Endodermal cell (in vitro differentiated cells): ENCODE results near the gene LIPT2. TPM values are rescaled to one million over a fixed set of nuclear protein-coding genes. Genes with fewer than 3 reads are reported as not detected.

Experiments used
- DNase-seq: peaks from one replicate; pipeline ENCODE4 v3.0.0-alpha.2; 2017
- H3K27ac ChIP-seq: 2 replicates; pipeline ENCODE4 v1.5.1; 2013; ENCODE audit warnings: mild to moderate bottlenecking, low read depth, low read length, moderate library complexity
- H3K27me3 ChIP-seq: 2 replicates; pipeline ENCODE4 v1.6.1; 2013; ENCODE audit warnings: mild to moderate bottlenecking, low read length, moderate library complexity; ENCODE audit not compliant: insufficient read depth, control insufficient read depth, poor library complexity, severe bottlenecking
- H3K36me3 ChIP-seq: 2 replicates; pipeline ENCODE4 v1.7.0; 2013; ENCODE audit warnings: mild to moderate bottlenecking, low read length, moderate library complexity; ENCODE audit not compliant: control insufficient read depth, insufficient read depth
- H3K4me1 ChIP-seq: one replicate; pipeline ENCODE4 v1.7.0; 2013; ENCODE audit warnings: low read length; ENCODE audit not compliant: control insufficient read depth, insufficient read depth
- H3K4me3 ChIP-seq: 2 replicates; pipeline ENCODE4 v1.5.1; 2013; ENCODE audit warnings: mild to moderate bottlenecking, low read length, moderate library complexity
- H3K9ac ChIP-seq: 2 replicates; pipeline ENCODE4 v1.6.1; 2013; ENCODE audit warnings: mild to moderate bottlenecking, low read length, moderate library complexity; ENCODE audit not compliant: poor library complexity, severe bottlenecking; ENCODE audit errors: extremely low read depth
- H3K9me3 ChIP-seq: 2 replicates; pipeline ENCODE4 v1.6.1; 2013; ENCODE audit warnings: mild to moderate bottlenecking, low read length, moderate library complexity; ENCODE audit not compliant: control insufficient read depth
- H3K27ac Mint-ChIP-seq: 2 replicates; pipeline ENCODE4 v1.8.0; 2020; ENCODE audit warnings: mixed read lengths
- H3K27me3 Mint-ChIP-seq: 2 replicates; pipeline ENCODE4 v1.8.0; 2021; ENCODE audit warnings: mild to moderate bottlenecking, mixed read lengths; ENCODE audit not compliant: insufficient read depth
- H3K36me3 Mint-ChIP-seq: 2 replicates; pipeline ENCODE4 v1.8.0; 2020; ENCODE audit warnings: low read depth, mixed read lengths
- H3K4me1 Mint-ChIP-seq: 2 replicates; pipeline ENCODE4 v1.8.0; 2020; ENCODE audit warnings: mixed read lengths
- H3K4me3 Mint-ChIP-seq: 2 replicates; pipeline ENCODE4 v1.8.0; 2020; ENCODE audit warnings: mild to moderate bottlenecking, moderate library complexity, mixed read lengths
- H3K9me3 Mint-ChIP-seq: 2 replicates; pipeline ENCODE4 v1.8.0; 2020; ENCODE audit warnings: mild to moderate bottlenecking, mixed read lengths
- CTCF ChIP-seq: fragments of 200-600 bp; sonication (generic); conservative IDR thresholded peaks from 2 replicates; pipeline ENCODE4 v1.5.0; 2021; ENCODE audit warnings: antibody characterized with exemption, mild to moderate bottlenecking
- WGBS, 2 experiments: methylation state at CpG; one replicate each; pipeline versions ENCODE4 v1.1.5 to v1.1.7; 2013; ENCODE audit warnings: missing lambda C conversion rate in 2 of 2, mixed read lengths in 1 of 2; ENCODE audit not compliant: insufficient coverage in 1 of 2, insufficient read length in 1 of 2; 5-methylcytosine and 5-hydroxymethylcytosine counted together
- total RNA-seq, 2 donors: library from RNA; stranded (reverse); fragmentation: NEBNext Ultra II Directional in 1 of 2; extraction: Animal tissue kit (Norgen Biotek cat#: 25700) in 1 of 2; gene quantifications; 2 replicates in 1 of 2; 3 replicates in 1 of 2; pipeline ENCODE4 v1.2.1, GENCODE V29; 2021

LIPT2 gene
- total RNA-seq, 2 donors from 2014 or later = 6.7 to 9.4 TPM

- Histone ChIP-seq H3K9me3 (no peaks in the 10 kb centered on the region), H3K36me3 (no peaks in the 10 kb centered on the region), H3K4me1 (no peaks in the 10 kb centered on the region), H3K9ac (no peak overlapping the region), H3K4me3 (no peak overlapping the region), H3K27me3 (no peaks in the 10 kb centered on the region), H3K27ac (no peak overlapping the region)
- H3K27me3 Mint-ChIP-seq = no peaks in the 10 kb centered on the region
- no peaks in the 10 kb centered on the region for H3K36me3 Mint-ChIP-seq
- H3K9me3 Mint-ChIP-seq = no peaks in the 10 kb centered on the region
- no peak overlapping the region for H3K27ac Mint-ChIP-seq
- no peak for DNase-seq
- peaks cover 2% of the 10 kb centered on the region for H3K4me1 Mint-ChIP-seq
- TF ChIP-seq CTCF = no peak
- WGBS, 2 experiments = 82 to 100% methylated on average over 1 of the region's 1 CpG
- no peak overlapping the region for H3K4me3 Mint-ChIP-seq
Observed at GRCh38 chr11:74479732-74480123, 13.8 kb downstream of the LIPT2 start.

DNA sequence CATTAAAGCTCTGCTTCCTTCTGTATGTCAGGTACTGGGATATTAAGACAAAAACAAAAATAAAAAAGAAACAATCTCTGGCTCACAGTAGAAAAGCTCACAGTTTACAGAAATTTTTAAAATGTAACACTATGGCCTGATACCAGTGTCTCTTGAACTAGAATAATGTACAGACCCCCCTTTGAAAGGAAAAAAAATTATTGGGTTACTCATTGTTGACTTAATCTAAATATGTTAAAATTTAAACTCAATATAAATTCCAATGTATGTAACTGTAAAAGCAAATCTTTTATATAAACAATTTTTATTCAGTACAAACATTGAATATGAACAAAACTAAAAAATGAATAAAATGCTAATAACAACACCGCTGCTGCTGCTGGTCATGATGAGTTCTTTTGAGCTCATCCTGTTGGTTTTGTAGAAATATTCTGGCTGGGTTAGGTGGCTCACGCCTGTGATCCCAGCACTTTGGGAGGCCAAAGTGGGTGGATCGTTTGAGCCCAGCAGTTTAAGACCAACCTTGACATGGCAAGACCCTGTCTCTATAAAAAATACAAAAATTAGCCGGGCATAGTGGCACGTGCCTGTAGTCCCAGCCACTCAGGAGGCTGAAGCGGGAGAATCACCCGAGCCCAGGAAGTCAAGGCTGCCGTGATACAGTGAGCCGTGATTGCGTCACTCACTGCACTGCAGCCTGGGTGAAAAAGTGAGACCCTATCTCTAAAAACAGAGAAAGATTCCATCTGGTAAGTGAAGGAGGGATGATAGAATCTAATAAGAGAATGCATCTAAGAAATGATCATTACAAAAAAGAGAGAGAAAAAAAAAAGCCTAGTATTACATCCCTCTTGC, 14.4 kb downstream of the LIPT2 start:
- Mint-ChIP-seq H3K27ac (no peak overlapping the region), H3K4me3 (no peak overlapping the region), H3K36me3 (no peaks in the 10 kb centered on the region), H3K4me1 (peaks cover 9% of the 10 kb centered on the region), H3K27me3 (no peaks in the 10 kb centered on the region), H3K9me3 (no peaks in the 10 kb centered on the region)
- H3K27me3 ChIP-seq = no peaks in the 10 kb centered on the region
- no peak for DNase-seq
- H3K4me3 ChIP-seq = no peak overlapping the region
- no peak for TF ChIP-seq CTCF
- WGBS, 2 experiments = 92 to 93% methylated on average over 10 of the region's 10 CpGs
- H3K9ac ChIP-seq = no peak overlapping the region
- no peaks in the 10 kb centered on the region for H3K36me3 ChIP-seq
- no peak overlapping the region for H3K27ac ChIP-seq
- H3K9me3 ChIP-seq = no peaks in the 10 kb centered on the region
- no peaks in the 10 kb centered on the region for H3K4me1 ChIP-seq

- H3K9me3 ChIP-seq = no peaks in the 10 kb centered on the region
- DNase-seq = no peak
- no peaks in the 10 kb centered on the region for H3K36me3 ChIP-seq
- no peaks in the 10 kb centered on the region for H3K4me1 ChIP-seq
- Mint-ChIP-seq H3K27me3 (no peaks in the 10 kb centered on the region), H3K4me1 (peaks cover 18% of the 10 kb centered on the region), H3K36me3 (no peaks in the 10 kb centered on the region), H3K27ac (no peak overlapping the region), H3K4me3 (no peak overlapping the region), H3K9me3 (no peaks in the 10 kb centered on the region)
- no peak overlapping the region for H3K4me3 ChIP-seq
- TF ChIP-seq CTCF = no peak
- WGBS, 2 experiments = 81 to 88% methylated on average over 2 of the region's 2 CpGs
- H3K27me3 ChIP-seq = no peaks in the 10 kb centered on the region
- no peak overlapping the region for H3K27ac ChIP-seq
- H3K9ac ChIP-seq = no peak overlapping the region
Observed at GRCh38 chr11:74476536-74476935, 17.0 kb downstream of the LIPT2 start.
